GM13977 (cell line): ENCODE data around the gene CACNA2D1.

Source experiments
- DNase-seq: peaks from one replicate; pipeline ENCODE4 v3.0.0; 2012; ENCODE audit warnings: low spot score
- CTCF ChIP-seq: IDR thresholded peaks from 2 replicates; pipeline ENCODE4 v1.5.1; 2012; ENCODE audit warnings: mild to moderate bottlenecking, control low read depth; ENCODE audit not compliant: insufficient read depth; ENCODE audit errors: extremely low read depth, missing control alignments
- in situ Hi-C: fragments of 300-500 bp; cut with MboI; formaldehyde crosslinking; loops from one replicate; pipeline ENCODE4 v1.12.0; 2022; ENCODE audit warnings: low sequenced_read_pairs, low pct_unique_long_range_greater_than_20kb, mixed read lengths, inconsistent platforms; ENCODE audit not compliant: unreplicated experiment

CACNA2D1 gene

GRCh38 chr7:82057476-82057875 is 386.1 kb downstream of the CACNA2D1 start:
- TF ChIP-seq CTCF = no peak
- no peak for DNase-seq
- in situ Hi-C loops = loop anchor here (25.0 kb wide), 1 partner anchor 505 kb away; no protein-coding TSS in a partner anchor

GRCh38 chr7:82056282-82056681 is 387.3 kb downstream of the CACNA2D1 start:
- DNase-seq = no peak
- in situ Hi-C loops = loop anchor here (25.0 kb wide), 1 partner anchor 506 kb away; no protein-coding TSS in a partner anchor

DNA sequence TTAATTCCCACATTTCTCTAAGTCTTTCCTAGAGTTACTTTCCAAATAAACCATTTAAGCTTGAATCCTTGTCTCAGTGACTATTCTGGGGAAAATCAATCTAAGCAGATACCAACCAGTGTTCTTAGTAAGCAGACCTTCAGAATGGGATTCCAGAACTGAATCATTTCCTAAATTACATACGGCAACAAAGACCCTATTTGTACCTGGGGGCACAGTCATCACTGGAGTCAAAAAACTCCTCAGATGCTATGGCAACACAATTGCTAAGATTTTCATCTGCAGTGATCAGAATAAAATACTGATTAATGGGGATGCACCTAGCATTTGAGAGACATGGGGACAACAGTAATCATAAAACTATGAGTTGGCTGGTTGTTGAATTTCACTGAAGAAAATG is 389.0 kb downstream of the CACNA2D1 start:
- no peak for DNase-seq
- TF ChIP-seq CTCF = no peak
- in situ Hi-C loops = loop anchor here (25.0 kb wide), 1 partner anchor 508 kb away; no protein-coding TSS in a partner anchor

More at GRCh38 chr7:82056282-82056681, 387.3 kb downstream of the CACNA2D1 start:
- TF ChIP-seq CTCF = no peak

- no peak for TF ChIP-seq CTCF
- DNase-seq = no peak
- in situ Hi-C loops = loop anchor here (25.0 kb wide), 1 partner anchor 509 kb away; no protein-coding TSS in a partner anchor
Observed at GRCh38 chr7:82053453-82054032, 390.0 kb downstream of the CACNA2D1 start.

- DNase-seq = no peak
- no peak for TF ChIP-seq CTCF
- in situ Hi-C loops = loop anchor here (25.0 kb wide), 1 partner anchor 511 kb away; no protein-coding TSS in a partner anchor
Observed at GRCh38 chr7:82051601-82052000, 392.0 kb downstream of the CACNA2D1 start.

- no peak for TF ChIP-seq CTCF
- in situ Hi-C loops = loop anchor here (25.0 kb wide), 1 partner anchor 512 kb away; no protein-coding TSS in a partner anchor
- no peak for DNase-seq
Observed at GRCh38 chr7:82050792-82051191, 392.8 kb downstream of the CACNA2D1 start.
